T1000 (cell line): Measurements from ENCODE around the gene XRCC1.
A peak's percentile ranks its signal among the peaks of the same experiment; 100 is the strongest.
"Not testable (repeated sequence)": the region's sequence is repeated elsewhere in the genome, so short reads cannot be mapped to it uniquely, and the experiment has no call there.

Experiments used
- DNase-seq: peaks from one replicate; lab custom pipeline; 2025; ENCODE audit warnings: mixed read lengths; lab: John Stamatoyannopoulos, UW

XRCC1 gene

DNA sequence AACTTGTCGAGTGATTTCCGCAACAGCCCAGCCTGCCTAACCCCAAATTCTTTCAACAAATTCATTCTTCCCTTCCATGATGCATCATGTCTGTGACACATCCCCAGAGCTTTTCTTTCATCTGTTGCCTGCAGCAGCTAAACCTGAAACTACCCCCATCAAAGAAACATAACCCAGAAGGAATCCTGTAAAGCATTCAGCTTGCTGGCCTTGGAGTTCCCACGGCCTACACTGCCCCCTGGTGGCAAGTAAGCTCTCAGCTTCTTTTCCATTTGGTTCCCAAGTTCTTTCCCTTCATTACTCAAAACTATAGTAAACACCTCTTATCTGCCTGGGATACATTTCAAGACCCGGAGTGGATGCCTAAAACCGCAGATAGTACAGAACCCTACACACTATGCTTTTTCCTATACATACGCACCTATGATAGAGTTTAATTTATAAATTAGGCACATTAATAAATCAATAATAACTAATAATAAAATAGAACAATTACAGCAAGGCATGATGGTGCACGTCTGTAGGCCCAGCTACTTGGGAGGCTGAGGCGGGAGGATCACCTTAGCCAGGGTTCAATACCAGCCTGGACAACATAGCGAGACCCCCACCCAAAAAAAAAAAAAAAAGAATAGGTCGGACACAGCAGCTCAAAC lies 55.8 kb downstream of the XRCC1 start:
- DNase-seq = peak; percentile 81

DNA sequence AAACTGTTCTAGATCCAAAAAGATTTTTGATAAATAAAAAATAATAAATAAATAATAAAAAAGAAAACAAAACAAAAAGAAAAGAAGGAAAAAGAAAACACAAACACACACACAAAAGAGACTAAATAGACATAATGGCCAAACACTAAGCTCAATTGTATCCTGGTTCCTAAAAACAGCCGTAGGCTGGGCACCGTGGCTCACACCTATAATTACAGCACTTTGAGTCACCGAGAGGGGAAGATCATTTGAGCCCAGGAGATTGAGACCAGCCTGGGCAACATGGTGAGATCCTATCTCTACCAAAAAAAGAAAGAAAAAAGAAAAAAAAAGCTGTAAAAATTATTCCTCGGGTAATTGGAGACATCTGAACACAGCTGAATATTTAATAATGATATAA lies 57.3 kb downstream of the XRCC1 start:
- no peak for DNase-seq

DNA sequence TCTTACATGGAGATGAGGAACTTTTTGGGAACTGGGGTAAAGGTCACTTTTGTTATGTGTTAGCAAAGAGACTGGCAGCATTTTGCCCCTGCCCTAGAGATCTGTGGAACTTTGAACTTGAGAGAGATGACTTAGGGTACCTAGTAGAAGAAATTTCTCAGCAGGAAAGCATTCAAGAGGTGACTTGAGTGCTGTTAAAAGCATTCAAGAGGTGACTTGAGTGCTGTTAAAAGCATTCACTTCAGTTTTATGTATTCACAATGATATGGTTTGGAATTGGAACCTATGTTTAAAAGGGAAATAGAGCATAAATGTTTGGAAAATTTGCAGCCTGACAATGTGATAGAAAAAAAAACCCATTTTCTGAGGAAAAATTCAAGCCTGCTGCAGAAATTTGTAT lies 62.9 kb downstream of the XRCC1 start:
- DNase-seq = not testable (repeated sequence)

DNA sequence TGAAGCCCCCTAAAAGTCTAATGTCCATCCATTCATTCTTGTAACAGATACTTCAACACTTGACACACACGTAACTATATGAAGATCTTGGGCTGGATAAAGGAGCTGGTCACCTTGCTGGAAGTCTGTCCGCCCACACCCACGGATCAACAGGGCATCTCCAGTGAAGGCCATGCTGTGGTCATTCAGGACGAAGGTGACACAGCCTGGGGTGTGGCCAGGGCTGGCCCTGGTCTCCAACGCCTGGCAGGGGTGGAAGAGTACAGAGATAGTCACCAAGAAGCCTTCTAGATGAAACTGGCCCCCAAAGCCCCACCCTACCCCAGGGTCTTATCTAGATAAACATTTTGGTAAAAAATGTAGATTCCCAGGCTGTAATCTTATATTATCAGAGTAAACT lies 64.0 kb downstream of the XRCC1 start:
- DNase-seq = no peak

DNA sequence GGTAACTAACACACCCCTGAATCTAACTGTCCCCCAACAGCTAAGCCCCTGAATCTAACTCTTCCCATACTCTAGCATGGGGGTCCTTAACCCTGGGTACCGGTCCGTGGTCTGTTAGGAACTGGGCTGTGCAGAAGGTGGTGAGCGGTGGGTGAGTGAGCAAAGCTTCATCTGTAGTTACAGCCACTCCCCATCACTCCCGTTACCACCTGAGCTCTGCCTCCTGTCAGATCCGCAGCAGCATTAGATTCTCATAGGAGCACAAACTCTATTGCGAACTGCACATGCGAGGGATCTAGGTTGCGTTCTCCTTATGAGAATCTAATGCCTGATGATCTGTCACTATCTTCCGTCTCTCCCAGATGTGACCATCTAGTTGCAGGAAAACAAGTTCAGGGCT lies 64.6 kb downstream of the XRCC1 start:
- DNase-seq = no peak

DNA sequence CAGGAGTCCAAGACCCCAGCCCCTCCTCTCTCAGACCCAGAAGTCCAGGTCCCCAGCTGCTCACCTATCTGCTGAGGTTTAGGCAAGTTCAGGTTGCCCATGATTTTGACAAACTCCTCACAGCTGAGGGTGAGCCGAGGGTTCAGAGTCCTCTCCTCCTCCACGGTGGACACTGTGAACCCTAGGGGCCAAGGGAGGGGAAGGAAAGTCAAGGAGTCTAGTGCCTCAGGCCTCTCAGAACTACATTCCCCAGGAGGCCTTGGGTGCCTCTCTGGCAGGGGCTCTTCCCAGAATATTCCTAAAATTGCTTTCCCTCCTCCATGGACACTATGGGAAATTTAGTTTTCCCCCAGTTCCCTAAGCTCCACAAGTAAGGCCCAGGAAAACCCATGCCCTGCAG lies 67.4 kb downstream of the XRCC1 start:
- no peak for DNase-seq

DNA sequence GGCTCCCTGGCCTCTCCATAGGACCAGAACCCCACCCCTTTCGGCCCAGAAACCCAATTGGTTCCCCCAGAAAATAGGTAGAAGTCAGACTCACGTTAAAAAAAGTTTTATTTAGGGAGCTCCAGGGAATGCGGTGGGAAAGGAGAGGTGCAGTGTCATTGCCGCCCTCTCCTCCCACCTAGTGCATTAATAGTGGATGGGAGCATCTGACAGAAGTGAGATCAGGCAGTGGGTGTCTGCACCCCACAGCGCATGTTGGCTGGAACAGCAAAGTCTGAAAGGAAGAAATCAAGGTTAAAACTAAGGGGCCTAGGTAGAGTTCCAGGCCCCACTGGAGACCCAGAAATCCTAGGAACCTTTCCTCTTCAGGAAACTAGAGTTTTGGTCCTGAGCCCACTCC lies 68.7 kb downstream of the XRCC1 start:
- DNase-seq = no peak

DNA sequence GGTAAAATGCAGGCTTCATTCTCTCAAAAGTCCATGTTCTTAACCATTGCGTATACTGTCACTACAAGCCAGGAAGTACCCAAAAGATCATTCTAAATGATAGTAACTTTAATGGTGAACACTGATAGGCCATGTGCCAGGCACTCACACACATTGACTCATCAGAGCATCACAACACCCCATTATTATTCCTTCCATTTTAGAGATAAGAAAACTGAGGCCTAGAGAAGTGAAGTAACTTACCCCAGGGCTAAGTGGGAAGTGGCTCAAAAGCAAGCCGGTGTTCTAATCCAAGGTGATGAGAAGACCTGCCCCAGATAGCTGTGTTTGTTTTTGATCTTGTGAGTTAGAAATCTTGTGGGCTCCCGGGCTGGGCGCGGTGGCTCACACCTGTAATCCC lies 69.4 kb downstream of the XRCC1 start:
- DNase-seq = no peak

DNA sequence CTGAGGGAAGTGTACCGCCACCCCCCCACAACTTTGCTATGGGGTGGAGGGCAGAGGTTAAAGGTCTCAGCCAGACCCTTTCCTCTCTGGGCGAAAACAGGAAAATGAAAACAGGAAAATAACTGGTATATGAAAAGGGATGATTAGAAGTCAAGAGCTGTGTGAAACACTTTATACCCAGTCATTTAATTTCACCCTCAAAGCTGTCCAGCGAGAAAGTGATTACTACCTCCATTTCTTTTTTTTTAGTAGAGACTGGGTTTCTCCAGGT lies 70.2 kb downstream of the XRCC1 start:
- DNase-seq = no peak

DNA sequence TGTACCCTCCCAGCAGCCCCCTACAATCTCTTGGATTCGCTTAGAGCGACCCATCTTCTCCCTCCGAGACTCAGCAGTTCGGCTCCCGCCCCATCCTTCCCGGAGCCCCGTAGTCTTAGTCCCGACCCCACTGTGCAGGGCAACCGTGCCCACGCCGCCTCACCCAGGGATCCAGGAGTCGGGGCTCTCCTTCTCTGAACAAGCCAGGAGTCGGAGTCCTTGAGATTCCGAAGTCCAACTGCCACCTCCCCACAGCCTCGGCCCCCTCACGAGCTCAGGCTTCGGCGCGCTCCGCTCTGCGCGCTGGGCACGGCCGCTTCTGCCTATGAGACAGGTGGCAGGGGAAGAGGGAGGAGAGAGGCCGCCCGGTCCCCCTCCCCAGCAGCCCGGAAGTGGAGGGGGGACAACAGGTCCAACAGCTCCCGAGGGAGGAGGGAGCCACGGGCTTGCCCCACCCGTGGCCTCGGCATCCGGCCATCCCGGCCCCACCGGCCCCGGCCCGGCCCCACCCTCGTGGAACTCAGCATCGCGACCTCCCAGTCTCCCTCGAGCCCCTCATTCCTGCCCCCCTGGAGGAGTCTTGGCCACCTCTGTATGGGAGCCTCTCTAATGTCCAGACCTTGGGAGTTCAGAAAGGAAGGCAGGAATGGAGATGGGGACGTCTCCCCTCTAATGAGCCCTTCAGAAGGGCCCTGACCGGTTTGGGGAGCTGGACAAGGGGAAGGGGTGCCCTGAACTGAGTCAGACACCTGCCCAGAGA lies 70.7 kb downstream of the XRCC1 start, which contains the start of gene PHLDB3:
Gene PHLDB3 (minus strand): TSS at position 321 of the 760 bp plus-strand sequence. CDS start 628 bp downstream, outside the sequence.
- no peak for DNase-seq

DNA sequence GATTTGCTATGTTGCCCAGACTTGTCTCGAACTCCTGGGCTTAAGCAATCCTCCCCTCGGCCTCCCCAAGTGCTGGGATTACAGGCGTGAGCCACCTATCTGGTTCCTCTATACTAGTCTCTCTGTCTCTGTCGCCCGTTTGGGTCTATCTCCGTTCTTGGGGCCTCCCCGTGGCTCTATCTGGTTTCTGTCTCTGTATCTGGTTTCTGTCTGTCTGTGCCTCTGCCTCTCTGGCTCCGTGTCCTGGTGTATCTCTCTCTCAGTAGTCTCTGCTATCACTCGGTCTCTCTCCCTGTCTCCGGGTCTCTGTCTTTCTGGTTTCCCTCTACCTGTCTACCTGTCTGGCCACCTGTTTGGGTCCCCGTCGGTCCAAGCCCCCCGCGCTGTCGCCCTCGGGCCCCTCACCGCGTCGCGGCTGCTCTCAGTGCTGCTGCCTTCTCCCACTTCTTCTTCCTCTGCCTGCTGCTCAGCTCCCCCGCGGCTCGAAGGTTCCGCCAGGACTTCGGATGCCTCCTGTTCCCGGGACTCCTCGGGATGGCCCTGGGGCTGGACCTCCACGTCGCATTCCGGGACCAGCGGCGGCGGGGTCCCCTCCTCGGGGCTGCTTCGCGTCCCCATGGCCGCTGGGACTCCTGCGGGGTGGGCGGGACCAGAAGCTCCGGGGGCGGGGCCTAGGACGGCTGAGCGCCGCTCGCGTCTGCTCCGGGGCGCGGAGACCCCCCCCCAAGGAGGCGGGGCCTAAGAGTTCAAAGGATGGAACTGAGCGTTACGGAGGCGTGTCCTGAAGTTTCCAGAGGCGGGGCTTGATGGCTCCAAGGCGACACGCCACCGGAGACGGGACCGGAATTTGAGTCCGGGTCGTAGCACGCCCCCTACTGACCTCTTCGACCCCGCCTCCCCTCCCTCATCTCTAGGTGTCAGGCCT lies 71.6 kb downstream of the XRCC1 start:
- DNase-seq = peak; percentile 91

DNA sequence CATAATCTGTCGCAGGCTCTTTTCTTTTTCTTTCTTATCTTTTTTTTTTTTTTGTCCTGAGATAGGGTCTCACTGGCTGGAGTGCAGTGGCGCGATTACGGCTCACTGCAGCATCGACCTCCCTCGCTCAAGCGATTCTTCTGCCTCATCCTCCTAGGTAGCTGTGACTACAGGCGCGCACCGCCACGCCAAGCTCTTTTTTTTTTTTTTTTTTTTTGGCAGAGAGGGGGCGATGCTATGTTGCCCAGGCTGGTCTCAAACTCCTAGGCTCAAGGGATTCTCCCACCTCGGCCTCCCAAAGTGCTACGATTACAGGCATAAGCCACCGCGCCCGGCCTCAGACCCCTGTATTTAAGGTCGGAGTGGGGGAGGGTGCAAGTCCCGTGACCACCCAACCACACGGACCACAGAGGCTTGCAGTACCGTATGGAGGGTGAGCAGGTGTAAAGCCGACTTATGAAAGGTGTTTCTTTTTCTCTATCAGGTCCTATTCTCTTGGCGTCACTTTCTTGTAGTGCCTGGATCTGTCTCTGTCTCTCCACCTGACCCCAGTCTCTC lies 72.8 kb downstream of the XRCC1 start:
- DNase-seq = no peak

DNA sequence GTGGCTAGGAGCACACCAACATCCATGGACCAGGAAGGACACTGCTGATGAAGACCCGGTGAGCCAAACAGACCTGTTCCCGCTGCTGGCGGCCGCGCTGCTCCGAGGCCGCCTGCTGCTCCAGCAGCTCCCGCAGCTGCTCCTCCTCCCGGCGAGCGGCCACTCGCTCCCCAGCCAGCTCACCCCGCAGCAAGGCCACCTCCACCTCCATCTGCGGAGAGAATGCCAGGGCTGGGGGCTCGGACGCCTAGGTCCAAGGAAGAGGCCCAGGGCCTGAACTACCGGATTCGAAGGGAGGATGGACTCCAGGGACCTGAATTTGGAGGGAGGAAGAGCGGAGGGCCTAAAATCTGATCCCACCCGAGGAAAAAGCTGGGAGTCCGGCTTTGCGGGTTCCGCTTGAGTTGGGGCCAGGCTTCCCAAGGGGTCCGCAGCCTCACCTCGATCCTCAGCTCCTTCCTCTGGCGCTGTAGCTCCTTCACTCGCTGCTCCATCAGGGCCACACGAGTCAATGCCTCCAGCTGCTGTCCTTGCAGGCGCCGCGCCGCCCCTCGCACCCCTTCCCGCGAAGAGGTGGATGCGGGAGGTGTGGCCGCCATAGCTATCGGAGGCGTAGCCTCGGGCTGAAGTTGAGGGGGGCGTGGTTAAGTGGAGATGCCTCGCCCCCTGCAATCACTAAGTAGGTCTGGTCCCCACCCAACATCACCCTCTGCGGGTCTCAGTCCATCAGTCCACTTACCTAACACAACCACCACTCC lies 73.5 kb downstream of the XRCC1 start:
- no peak for DNase-seq

DNA sequence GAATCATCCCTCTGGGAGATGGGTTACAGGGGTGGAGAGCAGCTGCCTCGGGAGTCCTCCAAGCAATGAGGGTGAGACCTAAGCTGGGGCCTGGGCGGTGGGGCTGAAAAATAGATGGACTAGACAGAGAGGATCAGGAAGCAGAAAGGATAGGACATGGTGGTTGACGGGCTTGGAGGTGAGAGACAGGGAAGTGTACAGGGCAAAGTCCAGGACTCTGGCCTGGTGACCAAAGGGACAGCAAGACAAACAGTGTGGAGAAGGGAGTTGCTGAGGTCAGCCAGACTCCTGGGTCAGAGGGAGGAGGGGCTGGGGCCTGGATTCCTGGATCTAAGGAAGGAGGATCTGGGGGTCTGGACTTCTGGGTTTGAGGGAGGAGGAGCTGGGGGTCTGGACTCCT lies 76.3 kb downstream of the XRCC1 start:
- no peak for DNase-seq

DNA sequence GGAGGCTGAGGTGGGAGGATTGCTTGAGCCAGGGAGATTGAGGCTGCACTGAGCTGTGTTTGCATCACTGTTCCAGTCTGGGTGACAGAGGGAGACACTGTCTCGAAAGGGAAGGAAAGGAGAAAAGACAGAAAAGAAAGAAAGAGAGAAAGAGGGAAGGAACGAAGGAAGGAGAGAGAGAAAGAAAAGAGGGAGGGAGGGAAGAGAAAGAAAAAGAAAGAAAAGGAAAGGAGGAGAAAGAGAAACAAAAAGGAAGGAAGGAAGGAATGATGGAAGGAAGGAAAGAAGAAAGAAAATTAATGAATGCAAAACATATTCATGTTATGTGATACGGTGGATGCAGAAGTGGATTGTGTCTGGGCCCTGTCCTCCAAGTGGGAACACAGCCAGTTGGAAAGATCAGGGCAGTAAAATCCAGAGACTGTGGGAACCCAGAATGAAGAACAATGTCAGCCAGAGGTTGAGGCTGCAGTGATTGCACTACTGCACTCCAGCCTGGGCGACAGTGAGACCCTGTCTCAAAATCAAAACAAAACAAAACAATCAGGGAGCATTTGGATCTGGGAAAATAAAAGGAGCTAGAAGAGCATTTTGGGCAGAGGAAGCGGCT lies 77.0 kb downstream of the XRCC1 start:
- no peak for DNase-seq

DNA sequence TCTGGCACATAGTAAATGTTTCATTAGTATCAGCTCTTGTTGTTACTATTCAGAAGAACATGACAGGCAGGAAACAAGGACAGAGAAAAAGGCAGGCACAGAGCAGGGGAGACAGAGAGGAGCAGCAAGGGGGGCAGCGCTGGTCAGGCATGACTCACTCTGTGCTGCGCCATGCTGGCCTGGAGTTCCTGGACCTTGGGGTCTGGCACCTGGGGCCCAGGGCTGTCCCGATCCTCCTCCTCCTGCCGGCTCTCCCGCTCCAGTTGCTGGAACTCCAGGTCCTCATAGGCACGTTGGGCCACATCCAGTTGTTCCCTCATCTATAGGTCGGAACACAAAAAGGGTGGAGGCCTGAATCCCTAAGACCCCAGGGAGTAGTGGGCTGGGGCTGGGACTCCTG lies 78.4 kb downstream of the XRCC1 start:
- no peak for DNase-seq

DNA sequence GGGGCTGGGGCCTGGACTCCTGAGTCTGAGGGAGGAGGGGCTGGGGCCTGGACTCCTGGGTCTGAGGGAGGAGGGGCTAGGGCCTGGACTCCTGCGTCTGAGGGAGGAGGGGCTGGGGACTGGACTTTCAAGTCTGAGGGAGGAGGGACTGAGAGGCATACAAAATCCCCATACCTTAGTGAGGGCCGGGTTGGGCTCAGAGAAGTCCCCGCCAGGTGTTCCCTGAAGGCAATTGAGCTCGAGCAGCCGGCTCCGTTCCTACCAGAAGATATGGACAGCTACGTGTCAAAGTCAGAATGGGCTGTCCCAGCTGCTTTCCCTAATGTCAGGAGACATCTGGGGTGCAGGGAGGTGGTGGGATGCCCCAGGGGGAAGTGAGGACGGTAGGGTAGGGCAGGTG lies 80.2 kb downstream of the XRCC1 start:
- DNase-seq = no peak
